GM12865 (cell line): Measurements from ENCODE around the gene NEDD8.

Experiments used
- DNase-seq: peaks from one replicate; pipeline ENCODE4 v3.0.0; 2010; ENCODE audit warnings: low read depth
- H3K4me3 ChIP-seq: 2 replicates; pipeline ENCODE4 v1.5.1; 2011; ENCODE audit warnings: mild to moderate bottlenecking, low read depth, low read length, control low read depth
- TF ChIP-seq, protein P1 (sequence below): IDR thresholded peaks from 2 replicates; pipeline ENCODE4 v1.5.1; 2011; ENCODE audit warnings: low read length, control low read depth, low read depth, inconsistent platforms; ENCODE audit not compliant: insufficient read depth; ENCODE audit errors: missing control alignments

NEDD8 gene

DNA sequence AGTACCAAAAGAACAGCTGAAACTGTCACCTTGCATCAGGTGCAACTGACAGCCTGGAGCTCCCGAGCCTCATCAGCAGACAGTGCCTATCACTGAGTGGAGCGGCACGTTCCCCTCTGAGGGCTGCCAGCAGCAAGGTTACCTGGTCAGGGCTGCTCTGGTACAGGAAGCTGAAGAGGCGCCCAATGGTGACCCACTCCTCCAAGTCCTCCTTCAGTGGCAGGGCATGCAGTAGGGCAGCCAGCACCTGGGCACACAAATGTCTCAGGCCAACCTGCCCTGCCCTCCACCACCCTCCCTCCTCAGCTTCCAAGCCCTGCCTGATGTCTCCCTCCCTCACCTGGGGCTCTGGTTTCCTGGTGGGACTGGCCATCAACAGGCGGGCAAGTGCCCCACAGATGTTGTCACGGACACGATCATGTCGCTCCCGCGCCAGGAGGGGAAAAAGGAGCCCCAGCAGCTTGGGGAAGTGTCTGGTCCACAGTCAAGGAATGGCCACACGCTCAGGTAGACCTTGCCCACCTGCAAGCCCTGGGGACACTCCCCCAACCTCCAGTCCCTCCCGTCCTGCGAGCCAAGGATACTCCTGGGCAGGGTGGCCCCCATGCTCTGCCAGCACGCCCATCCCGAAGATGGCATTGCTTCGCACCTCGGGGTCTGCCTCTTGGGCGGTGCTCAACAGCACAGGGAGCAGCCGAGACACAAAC lies 50.6 kb downstream of the NEDD8 start:
- TF ChIP-seq, protein P1, sequence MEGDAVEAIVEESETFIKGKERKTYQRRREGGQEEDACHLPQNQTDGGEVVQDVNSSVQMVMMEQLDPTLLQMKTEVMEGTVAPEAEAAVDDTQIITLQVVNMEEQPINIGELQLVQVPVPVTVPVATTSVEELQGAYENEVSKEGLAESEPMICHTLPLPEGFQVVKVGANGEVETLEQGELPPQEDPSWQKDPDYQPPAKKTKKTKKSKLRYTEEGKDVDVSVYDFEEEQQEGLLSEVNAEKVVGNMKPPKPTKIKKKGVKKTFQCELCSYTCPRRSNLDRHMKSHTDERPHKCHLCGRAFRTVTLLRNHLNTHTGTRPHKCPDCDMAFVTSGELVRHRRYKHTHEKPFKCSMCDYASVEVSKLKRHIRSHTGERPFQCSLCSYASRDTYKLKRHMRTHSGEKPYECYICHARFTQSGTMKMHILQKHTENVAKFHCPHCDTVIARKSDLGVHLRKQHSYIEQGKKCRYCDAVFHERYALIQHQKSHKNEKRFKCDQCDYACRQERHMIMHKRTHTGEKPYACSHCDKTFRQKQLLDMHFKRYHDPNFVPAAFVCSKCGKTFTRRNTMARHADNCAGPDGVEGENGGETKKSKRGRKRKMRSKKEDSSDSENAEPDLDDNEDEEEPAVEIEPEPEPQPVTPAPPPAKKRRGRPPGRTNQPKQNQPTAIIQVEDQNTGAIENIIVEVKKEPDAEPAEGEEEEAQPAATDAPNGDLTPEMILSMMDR = no peak
- no peak for DNase-seq

DNA sequence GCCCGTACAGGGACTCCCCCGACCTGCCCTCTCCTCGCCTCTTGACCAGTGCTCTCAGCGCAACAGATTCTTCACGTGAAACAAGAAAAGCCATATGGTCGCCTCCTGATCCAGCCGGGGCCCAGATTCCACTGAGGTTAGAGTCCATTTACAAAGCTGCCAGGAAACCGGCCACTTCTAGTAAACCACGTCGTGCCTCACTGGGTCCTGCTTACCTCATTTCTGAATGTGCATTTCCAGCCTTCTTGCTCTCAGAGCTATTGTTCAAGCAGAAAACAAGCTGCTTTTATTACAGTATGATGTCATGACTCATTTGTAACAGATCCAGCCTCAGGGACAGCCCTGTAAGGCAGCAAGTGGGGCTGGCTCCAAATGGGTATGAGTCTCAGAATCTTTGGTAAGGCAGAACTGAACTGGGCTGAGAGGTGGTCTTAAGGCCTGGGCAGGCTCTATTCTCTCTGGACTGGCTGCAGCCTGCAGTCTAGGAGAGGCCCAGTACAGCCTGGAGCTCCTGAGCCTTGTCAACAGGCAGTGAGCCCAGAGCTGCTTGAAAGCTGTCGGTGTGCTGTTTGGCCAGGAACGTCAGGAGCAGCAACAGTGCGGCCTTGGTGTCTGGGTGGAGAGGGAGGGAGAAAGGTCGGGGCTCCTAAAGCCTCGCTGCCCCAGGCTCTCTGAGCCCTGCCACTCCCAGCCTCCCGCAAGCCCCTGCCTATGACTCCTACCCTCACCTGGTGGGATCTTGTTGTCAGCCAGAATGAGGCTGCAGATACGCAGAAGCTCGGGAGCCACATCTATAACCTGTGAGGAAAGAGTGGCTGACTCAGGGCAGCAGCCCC lies 52.0 kb downstream of the NEDD8 start:
- TF ChIP-seq, protein P1 = no peak
- no peak overlapping the region for H3K4me3 ChIP-seq
- DNase-seq = no peak

More for the DNA sequence above, 50.6 kb downstream of the NEDD8 start:
- no peak overlapping the region for H3K4me3 ChIP-seq

DNA sequence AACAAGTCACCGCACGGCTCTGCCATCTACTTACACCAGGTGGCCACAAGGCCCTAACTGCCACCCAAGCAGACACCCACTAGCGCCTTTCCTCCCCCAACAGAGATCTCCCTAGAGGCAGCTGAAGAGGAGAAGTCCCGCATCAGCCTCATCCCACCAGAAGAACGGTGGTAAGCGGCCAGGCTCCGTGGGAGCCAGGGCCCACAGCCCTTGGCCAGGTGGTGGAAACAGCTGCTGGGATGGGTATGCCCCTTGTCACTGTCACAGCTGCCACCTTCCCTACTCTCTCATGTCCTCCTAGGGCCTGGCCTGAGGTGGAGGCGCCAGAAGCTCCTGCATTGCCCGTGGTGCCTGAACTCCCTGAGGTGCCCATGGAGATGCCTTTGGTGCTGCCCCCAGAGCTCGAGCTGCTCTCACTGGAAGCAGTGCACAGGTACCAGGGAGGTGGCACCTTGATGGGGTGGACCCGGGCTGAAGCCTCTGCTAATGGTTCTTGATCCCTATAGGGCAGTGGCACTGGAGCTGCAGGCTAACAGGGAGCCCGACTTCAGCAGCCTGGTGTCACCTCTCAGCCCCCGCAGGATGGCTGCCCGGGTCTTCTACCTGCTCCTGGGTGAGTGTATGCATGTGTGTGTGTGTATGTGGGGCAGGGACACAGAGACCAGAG lies 52.7 kb downstream of the NEDD8 start:
- H3K4me3 ChIP-seq = no peak overlapping the region
- TF ChIP-seq, protein P1 = no peak
- DNase-seq = no peak

DNA sequence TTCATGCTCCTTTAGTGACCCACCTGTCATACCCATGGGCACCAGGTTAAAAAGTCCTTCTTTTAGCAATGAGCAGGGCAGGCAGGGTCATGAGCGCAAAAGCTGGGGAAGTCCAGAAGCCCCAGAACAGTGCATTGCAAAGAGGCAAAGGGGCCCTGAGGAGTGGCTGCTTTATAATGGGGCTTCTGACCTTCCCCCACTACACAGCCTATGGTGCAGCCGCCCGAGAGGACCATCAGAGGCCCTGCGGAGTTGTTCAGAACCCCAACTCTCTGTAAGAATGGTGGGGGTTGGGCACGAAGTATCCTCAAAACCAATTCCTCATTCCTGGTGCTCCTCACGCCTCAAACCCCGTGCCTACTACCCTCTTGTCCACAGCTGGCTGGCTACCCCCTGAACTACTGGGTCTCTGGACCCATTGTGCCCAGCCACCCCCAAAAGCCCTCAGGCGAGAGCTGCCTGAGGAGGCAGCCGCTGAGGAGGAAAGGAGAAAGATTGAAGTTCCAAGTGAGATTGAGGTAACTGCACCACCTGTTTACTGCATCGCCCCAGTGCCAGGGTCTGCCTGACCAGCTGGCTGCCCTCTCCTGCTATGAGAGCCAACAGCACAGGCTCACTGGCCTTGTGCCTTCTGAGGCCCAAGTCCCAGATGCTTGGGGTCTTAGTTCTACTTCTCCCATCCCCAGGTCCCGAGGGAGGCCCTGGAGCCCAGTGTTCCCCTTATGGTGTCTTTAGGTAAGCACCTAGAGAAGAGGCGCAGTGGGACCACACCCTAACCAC lies 53.6 kb downstream of the NEDD8 start:
- no peak for DNase-seq
- TF ChIP-seq, protein P1 = no peak
- no peak overlapping the region for H3K4me3 ChIP-seq

DNA sequence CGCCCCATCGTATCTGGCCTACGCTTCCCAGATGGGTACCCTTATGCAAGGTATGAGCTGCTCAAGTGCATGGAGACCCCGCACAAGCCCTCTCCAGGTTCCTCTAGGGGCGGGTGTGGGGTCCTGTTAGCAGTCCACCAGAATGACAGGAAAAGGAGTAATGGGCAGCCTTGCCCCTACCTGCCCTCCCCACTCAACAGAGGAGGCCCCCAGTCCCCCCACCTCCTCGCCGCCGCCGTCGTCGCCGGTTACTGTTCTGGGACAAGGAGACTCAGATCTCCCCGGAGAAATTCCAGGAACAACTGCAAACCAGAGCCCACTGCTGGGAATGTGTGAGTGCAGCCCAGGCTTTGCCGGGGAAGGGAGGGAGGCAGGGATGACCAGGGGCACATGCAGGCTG lies 54.3 kb downstream of the NEDD8 start:
- no peak for DNase-seq
- no peak overlapping the region for H3K4me3 ChIP-seq
- TF ChIP-seq, protein P1 = no peak

DNA sequence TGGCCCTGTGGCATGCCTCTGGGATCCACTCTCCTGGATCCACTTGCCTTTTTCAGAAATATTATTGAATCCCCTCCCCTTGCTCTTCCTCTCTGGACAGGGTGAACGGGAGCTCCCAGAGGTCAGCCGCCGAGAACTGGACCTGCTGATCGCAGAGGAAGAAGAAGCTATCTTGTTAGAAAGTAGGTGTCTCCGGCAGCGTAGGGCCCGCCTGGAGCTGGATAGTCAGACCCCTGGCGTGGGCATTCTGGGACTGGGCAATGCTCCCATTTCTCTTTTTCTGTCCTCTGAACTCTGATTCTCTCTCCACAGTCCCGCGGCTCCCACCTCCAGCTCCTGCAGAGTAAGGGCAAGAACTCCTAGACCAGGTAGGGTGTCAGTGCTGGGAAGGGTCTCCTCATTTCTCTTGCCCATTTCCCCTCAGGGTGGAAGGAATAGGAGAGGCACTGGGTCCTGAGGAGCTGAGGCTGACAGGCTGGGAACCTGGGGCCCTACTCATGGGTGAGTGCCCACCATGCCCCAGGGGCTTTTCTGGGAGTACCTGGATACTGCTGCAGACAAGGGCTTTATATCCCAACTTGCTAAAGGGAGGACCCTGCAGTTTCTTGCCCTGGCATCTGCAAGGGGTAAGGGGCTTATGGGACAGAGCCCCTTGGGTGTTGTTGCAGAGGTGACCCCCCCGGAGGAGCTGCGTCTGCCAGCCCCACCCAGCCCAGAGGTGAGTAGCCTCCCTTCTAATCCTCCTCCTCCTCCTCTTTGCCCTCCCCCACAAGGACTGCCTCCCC lies 54.9 kb downstream of the NEDD8 start:
- TF ChIP-seq, protein P1 = no peak
- no peak for DNase-seq
- no peak overlapping the region for H3K4me3 ChIP-seq
